Measurements from ENCODE around the gene ZNF558.

DNA sequence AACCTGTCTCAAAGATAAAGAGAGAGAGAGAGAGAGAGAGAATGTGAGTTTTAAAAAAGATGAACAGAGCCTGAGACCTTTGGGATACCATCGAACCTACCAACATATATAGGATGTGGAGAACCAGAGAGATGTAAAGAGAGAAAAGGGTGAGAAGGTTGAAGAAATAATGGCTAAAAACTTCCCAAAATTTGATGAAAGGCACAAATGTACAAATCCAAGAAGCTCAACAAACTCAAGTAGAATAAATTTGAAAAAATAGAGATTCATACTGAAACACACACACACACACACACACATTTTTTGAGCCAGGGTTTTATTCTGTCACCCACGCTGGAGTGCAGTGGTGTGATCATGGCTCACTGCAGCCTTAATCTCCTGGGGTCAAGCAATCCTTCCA, 16.3 kb downstream of the ZNF558 start:
- TF ChIP-seq, protein P1, sequence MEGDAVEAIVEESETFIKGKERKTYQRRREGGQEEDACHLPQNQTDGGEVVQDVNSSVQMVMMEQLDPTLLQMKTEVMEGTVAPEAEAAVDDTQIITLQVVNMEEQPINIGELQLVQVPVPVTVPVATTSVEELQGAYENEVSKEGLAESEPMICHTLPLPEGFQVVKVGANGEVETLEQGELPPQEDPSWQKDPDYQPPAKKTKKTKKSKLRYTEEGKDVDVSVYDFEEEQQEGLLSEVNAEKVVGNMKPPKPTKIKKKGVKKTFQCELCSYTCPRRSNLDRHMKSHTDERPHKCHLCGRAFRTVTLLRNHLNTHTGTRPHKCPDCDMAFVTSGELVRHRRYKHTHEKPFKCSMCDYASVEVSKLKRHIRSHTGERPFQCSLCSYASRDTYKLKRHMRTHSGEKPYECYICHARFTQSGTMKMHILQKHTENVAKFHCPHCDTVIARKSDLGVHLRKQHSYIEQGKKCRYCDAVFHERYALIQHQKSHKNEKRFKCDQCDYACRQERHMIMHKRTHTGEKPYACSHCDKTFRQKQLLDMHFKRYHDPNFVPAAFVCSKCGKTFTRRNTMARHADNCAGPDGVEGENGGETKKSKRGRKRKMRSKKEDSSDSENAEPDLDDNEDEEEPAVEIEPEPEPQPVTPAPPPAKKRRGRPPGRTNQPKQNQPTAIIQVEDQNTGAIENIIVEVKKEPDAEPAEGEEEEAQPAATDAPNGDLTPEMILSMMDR (IDR thresholded peaks at IDR 0.05 in 4 of 5, conservative IDR thresholded peaks at IDR 0.05 in 1 of 5) = no peak
- no peak for TF ChIP-seq POLR2A (IDR thresholded peaks at IDR 0.05)
